Measurements from ENCODE around the gene TLE7. TPM values are rescaled to one million over a fixed set of nuclear protein-coding genes. Genes with fewer than 3 reads are reported as not detected.

The TLE7 gene
- total RNA-seq, 1 experiment from 2014 or later, result not detected

GRCh38 chr16:71480956-71481355 is 39.1 kb upstream of the TLE7 start:
- no peaks in the 10 kb centered on the region for H3K9me2 ChIP-seq (ENCODE audit: insufficient read depth)
- H3K36me3 ChIP-seq (ENCODE audit: low read depth), result 0 out of 2 replicates have a peak, but pooled peaks cover 12% of the 10 kb centered on the region
- no peaks in the 10 kb centered on the region for H3K9me3 ChIP-seq (ENCODE audit: insufficient read depth, low read depth)
- BruUV-seq (replicated peaks), result no TSS peak
- H4K20me1 ChIP-seq (ENCODE audit: insufficient read depth), result no peaks in the 10 kb centered on the region
- H3K27me3 ChIP-seq (ENCODE audit: insufficient read depth, low read depth), result no peaks in the 10 kb centered on the region
- H3K4me2 ChIP-seq, result no peak overlapping the region
- H3K4me1 ChIP-seq (replicated peaks; ENCODE audit: insufficient read depth), result peaks cover 15% of the 10 kb centered on the region
- peaks cover 10% of the 10 kb centered on the region for H3F3A ChIP-seq (ENCODE audit: insufficient read depth, low read depth)
- ChIA-PET POLR2A (ENCODE audit: unreplicated experiment) (no interaction called here), CTCF (no interaction called here)
- TF ChIP-seq CTCF (conservative IDR thresholded peaks at IDR 0.05), result no peak
- intact Hi-C loops (cut with micrococcal nuclease; ENCODE audit: unreplicated experiment), result loop anchor here (5.0 kb wide), 1 partner anchor 56 kb away; no protein-coding TSS in a partner anchor
- no peak overlapping the region for H3K4me3 ChIP-seq
- H3K79me2 ChIP-seq (ENCODE audit: low read depth), result no peaks in the 10 kb centered on the region
- no peak overlapping the region for H3K27ac ChIP-seq
- no peak for DNase-seq
- H2AFZ ChIP-seq, result no peak overlapping the region

GRCh38 chr16:71479420-71479819 is 37.6 kb upstream of the TLE7 start:
- Histone ChIP-seq H3K4me2 (no peak overlapping the region), H3K4me3 (no peak overlapping the region), H3K9me3 (ENCODE audit: insufficient read depth, low read depth) (0 out of 2 replicates have a peak, but pooled peaks cover 3% of the 10 kb centered on the region), H3K79me2 (ENCODE audit: low read depth) (no peaks in the 10 kb centered on the region), H3F3A (ENCODE audit: insufficient read depth, low read depth) (peaks cover 21% of the 10 kb centered on the region), H3K27ac (no peak overlapping the region), H3K4me1 (replicated peaks; ENCODE audit: insufficient read depth) (peaks cover 17% of the 10 kb centered on the region; the same call in 1 of the 2 replicates), H3K9me2 (ENCODE audit: insufficient read depth) (no peaks in the 10 kb centered on the region), H3K36me3 (ENCODE audit: low read depth) (peaks cover 16% of the 10 kb centered on the region; the same call in 1 of the 2 replicates), H2AFZ (no peak overlapping the region), H4K20me1 (ENCODE audit: insufficient read depth) (no peaks in the 10 kb centered on the region), H3K27me3 (ENCODE audit: insufficient read depth, low read depth) (no peaks in the 10 kb centered on the region)
- intact Hi-C loops (cut with micrococcal nuclease; ENCODE audit: unreplicated experiment), result no loop called here
- TF ChIP-seq EZH2 (IDR thresholded peaks at IDR 0.05; ENCODE audit: low read depth), result no peak
- peak; percentile 61; the same call in 1 of the 2 replicates for TF ChIP-seq CTCF (conservative IDR thresholded peaks at IDR 0.05)
- DNase-seq, result no peak
- BruUV-seq (replicated peaks), result no TSS peak
- ChIA-PET POLR2A (ENCODE audit: unreplicated experiment) (interaction anchor here (0.7 to 1.0 kb wide), 2 partner anchors 8 to 47 kb away, joined by 3 to 9 read pairs; partner anchors contain the start of gene CHST4), CTCF (interaction anchor here (1.0 kb wide), 1 partner anchor 22 kb away, joined by 5 read pairs; no protein-coding TSS in a partner anchor)

- intact Hi-C loops (cut with micrococcal nuclease; ENCODE audit: unreplicated experiment), result no loop called here
- Histone ChIP-seq H3K4me3 (no peak overlapping the region), H2AFZ (no peak overlapping the region), H3K9me3 (ENCODE audit: insufficient read depth, low read depth) (0 out of 2 replicates have a peak, but pooled peaks cover 4% of the 10 kb centered on the region), H3K36me3 (ENCODE audit: low read depth) (peaks cover 16% of the 10 kb centered on the region; the same call in 1 of the 2 replicates), H3K27me3 (ENCODE audit: insufficient read depth, low read depth) (no peaks in the 10 kb centered on the region), H3K9me2 (ENCODE audit: insufficient read depth) (no peaks in the 10 kb centered on the region), H3F3A (ENCODE audit: insufficient read depth, low read depth) (peaks cover 11% of the 10 kb centered on the region; the same call in 1 of the 2 replicates), H3K79me2 (ENCODE audit: low read depth) (no peaks in the 10 kb centered on the region), H3K4me1 (replicated peaks; ENCODE audit: insufficient read depth) (peaks cover 18% of the 10 kb centered on the region; the same call in 1 of the 2 replicates), H4K20me1 (ENCODE audit: insufficient read depth) (no peaks in the 10 kb centered on the region), H3K4me2 (no peak overlapping the region), H3K27ac (no peak overlapping the region)
- CTCF ChIA-PET, result no interaction called here
- POLR2A ChIA-PET (ENCODE audit: unreplicated experiment), result no interaction called here
- TF ChIP-seq EZH2 (IDR thresholded peaks at IDR 0.05; ENCODE audit: low read depth) (no peak), CTCF (conservative IDR thresholded peaks at IDR 0.05) (no peak)
- no peak for DNase-seq
- no TSS peak for BruUV-seq (replicated peaks)
Observed at GRCh38 chr16:71476457-71477124, 34.7 kb upstream of the TLE7 start.
